GM19043 (cell line): ENCODE results near the gene AKR7A2.
A peak's percentile ranks its signal among the peaks of the same experiment; 100 is the strongest.

Source experiments
- ATAC-seq: cut with Tn5 transposase; IDR thresholded peaks from one replicate; pipeline ENCODE4 v1.9.1; 2021; ENCODE audit warnings: low read depth; ENCODE audit not compliant: unreplicated experiment

Gene AKR7A2

DNA sequence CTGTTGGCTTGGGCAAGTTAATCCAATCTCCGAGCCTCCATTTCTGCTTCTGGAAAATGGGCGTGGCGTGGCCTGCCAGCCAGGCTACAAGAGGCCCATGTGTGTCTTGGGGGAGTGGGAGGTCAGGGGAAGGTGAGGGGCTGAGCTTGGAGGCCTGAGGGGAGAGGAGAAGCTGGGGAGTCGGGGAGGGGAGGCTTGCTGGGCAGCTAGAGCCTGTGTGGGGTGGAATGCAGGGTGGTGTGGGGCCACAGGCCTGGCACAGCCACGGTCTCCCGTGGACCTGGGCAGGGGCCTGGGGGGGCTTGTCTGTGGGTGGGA, 14.8 kb upstream of the AKR7A2 start:
- no peak for ATAC-seq

DNA sequence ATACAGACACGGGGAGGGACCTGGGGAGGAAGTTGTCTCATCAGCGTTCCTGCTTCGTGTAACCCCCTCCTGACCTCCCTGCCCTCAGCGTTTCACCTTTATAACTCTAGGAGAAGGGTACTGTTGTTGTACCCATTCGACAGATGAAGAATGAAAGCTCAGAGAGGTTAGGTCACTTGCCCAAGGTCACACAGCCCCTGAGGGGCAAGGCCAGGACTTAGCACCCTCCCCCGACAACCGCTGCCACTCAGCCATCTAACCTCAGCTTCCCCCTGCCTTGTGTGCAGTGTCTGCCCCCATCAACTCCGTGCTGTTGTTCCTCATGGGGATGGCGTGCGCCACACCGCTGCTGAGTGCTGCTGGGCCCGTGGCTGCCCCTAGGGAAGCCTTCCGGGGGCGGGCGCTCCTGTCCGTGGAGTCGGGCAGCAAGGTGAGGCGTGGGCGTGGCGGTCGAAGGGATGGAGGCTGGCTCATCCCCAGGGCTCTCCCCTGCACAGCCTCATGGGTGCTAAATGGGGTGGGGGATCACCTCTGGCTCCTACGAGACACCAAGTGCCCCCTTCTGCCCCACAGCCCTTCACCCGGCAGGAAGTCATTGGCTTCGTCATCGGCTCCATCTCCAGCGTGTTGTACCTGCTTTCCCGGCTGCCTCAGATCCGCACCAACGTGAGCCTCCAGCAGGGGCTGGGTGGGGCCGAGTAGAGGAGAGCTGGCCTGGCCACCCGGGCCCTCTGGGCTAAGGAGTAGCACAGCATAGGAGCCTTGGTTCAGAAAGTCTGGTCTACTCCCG, 14.2 kb upstream of the AKR7A2 start:
- ATAC-seq, result no peak

DNA sequence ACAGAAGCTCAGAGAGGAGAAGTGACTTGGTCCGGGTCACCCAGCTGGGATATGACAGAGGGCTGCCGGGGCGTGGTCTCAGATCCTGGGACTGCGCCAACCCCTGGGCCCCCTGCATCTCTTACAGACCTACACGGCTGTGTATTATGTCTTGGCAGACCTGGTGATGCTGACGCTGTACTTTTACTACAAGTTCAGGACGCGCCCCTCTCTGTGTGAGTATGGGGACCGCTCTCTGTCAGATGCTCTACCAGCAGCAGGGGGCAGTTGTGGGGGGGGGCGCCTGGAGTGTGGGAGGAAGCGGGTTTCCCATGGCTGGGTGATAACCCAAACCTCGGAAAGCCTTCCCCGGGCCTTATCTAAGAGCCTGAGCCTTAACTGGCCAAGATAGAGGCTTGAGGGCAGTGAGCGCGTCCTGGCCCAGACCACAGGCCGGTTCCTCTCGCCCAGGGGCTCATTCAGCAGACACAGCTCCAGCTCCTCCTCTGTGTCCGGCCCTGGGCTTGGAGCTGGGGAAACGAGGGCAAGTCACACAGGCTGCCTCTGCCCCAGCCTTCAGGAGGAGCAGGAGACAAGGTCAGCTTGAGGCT, 13.5 kb upstream of the AKR7A2 start:
- ATAC-seq, result no peak

DNA sequence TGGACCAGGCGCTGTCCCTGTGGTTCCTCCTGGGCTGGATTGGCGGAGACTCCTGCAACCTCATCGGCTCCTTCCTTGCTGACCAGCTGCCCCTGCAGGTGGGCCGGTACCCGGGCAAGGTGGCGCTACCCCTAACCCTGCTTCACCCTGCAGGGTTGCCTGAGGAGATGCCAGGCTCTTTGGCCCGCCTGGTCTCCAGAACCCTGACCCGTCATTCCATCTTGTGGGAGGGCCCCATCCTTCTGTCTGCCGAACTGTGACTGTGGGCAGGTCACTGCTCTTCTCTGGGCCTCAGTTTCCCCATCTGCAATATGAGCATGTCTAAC, 12.7 kb upstream of the AKR7A2 start:
- ATAC-seq, result no peak

DNA sequence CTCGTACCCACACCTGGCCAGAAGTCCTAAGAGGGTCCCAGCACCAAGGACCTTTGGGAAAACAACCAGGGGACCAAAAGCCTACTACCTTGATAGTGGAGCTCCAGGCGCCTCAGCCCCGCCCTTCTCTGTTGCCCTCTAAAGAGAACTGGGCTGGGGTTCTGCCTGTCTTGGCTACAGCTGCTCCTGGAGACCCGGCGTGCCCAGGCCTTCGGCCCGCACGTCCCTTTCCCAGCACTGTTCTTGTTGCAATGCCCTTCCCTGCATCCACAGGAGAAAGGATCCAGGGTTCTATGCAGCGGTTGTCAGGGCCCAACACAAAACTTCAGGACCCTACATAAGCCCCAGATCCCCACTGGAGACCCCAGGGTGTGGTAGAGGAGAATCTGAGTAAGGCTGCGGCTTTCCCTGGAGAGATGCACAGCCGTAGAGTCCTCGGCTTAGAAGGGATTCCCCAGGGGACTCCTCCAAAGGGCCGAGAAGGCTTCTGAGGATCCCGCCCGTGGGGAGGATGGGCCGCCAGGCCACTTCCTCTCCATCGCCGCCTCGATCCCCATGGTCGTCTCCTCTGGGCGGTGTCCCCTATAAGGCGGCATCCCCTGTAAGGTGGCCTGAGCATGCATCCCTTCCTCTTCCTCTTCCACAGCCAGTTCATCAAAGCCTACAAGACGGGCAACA, 12.2 kb upstream of the AKR7A2 start:
- ATAC-seq, result no peak

DNA sequence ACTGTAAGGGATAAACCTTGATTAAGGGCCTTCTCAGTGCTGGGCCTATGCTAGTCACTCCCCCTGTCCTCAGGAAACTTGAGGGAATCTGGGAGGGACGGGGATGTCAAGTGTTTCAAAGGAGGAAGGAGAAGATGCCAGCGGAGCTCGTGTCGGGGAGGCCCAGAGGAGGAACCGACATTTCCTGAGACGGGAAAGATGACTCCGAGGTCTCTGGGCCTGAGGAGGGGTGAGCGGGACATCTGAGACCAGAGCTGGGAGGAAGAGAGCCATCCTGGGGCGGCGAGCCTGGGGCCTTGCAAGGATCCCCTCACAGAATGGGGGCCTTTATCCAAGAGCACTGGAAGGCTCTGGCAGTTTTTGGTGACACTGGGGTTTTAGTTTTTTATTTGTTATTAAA, 10.5 kb upstream of the AKR7A2 start:
- no peak for ATAC-seq

DNA sequence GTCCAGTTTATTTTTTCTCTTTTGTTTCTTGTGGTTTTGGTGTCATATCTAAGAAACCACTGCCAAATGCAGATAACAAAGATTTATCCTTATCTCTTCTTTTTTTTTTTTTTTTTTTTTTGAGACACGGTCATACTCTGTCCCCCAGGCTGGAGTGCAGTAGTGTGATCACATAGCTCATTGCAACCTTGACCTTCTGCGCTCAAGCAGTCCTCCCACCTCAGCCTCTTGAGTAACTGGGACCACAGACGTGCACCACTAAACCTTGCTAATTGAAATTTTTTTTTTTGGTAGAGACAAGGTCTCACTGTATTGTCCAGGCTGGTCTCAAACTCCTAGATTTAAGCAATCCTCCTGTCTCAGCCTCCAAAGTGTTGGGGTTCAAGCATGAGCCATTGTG, 9.1 kb upstream of the AKR7A2 start:
- ATAC-seq, result no peak

DNA sequence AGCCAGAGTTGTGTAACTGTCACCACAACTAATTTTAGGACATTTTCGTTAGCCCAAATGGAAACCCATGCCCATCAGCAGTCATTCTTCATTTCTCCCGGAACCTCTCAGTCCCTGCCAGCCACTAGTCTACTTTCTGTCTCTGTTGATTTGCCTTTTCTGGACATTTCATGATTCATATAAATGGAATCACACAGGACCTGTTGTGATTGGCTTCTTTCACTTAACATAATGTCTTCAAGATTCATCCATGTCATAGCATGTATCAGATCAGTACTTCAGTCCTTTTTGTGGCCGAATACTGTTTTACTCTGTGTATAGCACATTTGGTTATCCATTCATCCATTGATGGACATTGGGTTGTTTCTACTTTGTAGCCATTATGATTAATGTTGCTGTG, 7.3 kb upstream of the AKR7A2 start:
- no peak for ATAC-seq

DNA sequence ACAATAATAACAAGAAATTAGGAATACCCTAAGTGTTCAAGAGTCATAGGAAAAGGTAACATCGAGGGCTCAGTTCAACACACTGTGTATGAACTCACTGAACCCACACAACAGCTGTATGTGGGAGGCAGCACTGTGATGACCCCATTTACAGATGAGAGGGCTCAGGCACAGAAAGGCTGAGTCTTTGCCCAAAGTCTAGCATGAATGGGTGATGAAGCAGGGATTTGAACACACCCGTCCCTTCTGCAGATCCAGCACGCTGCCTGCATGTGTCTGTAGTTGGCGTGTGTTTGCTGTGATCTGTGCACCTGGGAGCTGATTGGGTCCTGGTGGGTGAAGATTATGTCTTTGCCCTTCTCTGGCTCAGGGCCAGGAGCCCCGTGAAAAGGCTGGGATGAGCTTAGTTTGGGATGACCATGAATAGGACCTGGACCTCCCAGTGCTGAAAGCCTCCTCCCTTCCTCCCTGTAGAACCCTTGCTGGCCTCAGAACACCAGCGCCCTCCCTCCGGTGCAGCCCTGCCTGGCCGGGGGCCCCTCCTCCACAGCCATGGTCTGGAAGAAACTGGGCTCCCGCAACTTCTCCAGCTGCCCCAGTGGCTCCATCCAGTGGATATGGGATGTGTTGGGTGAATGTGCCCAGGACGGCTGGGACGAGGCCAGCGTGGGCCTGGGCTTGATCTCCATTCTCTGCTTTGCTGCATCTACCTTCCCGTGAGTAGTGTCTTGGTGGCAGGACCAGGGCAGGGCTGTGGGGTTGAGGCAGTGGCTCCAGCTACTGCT, 5.4 kb upstream of the AKR7A2 start:
- no peak for ATAC-seq

DNA sequence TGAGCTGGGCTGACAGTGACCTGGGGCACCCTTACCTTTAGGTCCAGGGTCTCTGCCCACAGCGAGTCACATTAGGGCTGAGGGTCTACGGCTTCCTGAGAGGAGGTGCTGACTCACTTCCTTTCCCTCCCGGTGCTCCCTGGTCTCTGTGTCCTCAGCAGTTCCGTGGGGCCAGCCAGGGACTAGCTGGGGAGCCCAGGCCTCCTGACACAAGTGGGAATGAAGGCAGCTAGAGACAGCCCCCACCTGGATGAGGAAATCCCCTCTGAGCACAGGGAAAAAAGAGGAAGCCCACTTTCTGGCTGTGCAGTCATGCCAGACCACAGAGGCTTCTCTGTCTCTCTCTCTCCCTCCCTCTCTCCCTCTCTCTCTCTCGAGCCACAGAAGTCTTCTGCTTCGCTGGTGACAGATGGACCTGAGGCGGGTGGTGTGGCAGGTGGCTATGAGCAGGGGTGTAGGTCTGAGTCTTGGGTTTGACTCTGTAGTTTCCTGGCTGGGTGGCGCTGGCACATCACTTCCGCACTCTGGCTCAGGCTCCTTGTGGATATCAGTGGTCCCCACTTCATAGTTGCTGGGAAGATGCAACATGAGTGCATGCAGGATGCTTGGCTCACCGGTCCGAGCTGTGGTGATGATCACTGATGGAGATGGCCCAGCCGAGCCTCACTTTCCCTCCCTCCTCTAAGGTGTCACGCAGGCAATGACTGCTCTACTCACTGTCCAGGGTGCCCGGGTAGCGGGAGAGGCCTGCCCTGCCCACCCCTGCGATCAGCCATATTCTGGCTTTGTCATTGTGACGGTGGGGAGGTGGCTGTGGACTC, 3.6 kb upstream of the AKR7A2 start:
- ATAC-seq, result no peak

DNA sequence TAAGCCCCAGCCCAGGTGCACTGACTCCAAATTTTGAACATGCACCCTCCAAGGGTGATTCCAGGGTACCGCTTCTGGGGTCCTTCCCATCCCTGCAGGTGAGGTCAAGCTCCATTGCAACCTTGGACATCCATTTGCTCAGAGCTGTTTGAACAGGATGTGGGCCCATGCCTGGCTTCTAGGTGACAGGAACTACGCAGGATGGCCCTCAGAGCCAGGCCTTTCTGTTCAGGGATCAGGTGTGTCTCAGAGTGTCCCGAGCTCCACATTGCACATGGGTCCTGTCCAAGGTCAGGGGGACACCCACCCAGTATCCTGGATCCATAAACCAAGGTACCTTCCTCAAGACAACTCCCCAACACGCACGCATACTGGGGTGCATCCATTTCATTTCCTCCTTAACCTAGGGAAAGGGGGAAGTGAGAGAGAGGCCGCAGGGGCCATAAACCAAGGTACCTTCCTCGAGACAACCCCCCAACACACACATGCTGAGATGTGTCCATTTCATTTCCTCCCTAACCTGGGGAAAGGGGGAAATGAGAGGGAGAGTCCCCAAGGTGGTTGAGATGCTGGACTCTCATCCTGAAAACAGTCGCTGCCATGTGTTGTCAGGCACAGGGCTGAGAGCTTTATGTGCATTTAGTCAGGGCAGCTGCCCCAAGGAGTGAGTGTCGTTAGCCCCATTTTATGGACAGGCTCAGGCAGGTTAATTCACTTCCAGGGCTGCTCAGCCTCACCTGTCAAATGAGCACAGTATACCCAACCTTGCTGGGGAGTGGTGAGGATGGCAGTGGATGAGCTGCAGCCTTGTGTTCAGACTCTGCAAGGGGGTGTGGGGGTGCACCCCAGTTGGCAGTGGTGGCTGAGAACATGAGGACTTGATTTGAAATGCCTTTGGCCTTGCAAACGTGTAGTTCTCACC, 2.3 kb upstream of the AKR7A2 start:
- ATAC-seq, result no peak

DNA sequence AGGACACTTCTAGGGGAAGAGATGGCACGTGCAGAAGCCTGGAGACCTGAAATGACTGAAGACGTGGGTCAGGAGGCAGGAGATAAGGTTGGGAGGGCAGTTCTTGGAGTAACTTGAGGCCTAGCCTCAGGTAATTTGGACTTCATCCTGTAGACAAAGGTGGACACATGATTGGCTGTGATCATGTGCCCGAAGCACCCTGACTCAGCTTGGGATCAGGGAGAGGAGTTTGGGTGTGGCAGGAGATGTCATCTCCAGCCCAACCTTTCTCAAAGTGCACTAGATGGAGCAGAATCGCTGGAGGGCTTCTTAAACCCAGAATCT, 1.7 kb upstream of the AKR7A2 start:
- no peak for ATAC-seq

DNA sequence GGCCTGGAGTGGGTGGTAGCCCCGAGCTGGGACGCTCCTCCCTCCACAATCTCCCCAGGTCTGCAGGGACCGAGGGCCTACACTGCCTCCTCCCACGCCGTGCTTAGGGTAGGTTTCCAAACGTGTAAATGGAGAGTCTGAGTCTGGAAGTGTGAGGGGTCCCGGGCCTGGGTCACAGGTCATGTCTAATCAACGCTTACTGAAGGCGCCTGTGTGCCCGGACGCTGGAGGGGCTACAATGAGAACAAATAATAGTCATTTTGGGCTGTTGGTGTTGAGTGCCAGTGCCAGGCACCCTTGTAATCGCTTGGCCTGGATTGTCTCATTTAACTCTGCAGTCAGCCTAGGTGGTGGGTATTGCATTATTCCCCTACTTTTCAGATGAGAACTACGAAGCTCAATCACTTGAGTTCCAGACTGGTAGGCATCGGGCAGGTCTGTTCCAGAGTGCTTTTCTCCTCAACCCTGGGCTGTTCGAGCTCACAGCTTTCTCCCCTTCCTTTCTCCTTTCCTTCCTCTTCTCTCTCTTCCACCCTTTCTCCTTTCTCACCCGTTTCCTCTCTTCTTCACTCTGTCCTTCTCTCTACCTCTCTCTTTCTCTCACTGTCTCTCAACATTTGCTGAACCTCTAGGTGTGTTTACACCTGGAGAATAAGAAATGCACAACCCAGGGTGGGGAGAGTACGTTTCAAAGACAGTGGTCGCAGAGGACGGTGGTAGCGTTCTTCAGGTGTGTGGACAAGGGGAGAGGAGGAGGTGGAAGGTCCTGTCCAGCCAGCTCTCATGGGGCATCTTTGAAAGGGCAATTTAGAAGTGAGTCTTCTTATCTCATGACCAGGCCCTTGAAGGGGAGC, 1.1 kb upstream of the AKR7A2 start:
- peak; percentile 5 for ATAC-seq

DNA sequence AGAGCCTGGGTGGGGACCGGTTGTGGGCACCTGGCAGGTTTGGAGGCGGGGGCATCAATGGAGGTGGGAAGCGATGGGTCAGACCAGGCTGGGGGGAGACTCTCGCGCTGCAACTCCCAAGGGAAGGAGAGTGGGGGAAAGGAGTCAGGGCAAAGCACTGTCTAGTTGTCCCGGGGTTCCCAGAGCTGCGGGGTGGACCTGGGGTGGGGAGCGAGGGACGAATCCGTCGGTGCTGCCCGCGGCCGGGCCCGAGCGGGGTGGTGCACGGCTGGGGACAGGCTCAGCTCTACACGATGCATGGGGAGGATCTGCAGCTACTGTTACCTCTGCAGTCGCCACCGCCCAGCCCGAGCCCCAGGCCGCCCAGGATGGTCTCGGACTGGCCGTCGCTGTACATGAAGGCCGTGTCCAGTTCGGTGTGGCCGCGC, 427 bp downstream of the AKR7A2 start:
- no peak for ATAC-seq

DNA sequence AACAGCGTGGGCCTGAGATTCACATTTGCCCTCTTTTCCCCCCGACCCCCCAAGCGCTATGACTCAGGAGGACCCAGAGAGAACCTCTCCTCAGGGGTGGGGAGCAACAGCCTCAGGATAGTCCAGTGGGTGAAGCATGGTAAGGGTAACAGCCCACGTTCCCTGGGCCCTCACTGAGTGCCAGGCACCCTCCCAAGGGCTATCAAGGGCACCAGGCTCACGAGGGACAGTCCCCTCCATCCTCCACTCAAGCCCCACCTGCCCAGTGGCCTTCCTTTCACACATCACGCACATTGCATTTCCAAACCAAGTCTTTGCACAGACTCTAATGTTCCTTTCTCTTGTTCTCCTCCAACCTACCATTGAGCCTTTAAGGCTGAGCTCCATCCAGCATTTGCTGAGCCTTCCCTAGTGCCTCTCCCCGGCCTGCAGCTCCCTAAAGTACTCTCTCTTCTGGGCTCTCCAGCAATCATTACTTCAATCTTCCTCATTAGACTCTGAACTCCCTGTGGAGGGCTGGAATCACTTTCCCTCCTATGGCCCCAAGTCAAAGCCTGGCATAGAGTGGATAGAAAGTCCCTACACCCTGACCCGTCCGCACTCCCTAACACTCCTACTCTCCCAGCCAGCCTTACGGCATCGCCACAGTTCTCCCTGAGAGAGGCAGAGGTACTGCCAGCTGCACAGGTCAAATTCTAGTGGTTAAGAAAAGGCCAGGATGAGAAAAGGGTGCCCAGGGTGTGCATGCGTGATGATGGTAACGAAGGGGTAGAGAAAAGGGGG, 1.0 kb downstream of the AKR7A2 start:
- no peak for ATAC-seq

DNA sequence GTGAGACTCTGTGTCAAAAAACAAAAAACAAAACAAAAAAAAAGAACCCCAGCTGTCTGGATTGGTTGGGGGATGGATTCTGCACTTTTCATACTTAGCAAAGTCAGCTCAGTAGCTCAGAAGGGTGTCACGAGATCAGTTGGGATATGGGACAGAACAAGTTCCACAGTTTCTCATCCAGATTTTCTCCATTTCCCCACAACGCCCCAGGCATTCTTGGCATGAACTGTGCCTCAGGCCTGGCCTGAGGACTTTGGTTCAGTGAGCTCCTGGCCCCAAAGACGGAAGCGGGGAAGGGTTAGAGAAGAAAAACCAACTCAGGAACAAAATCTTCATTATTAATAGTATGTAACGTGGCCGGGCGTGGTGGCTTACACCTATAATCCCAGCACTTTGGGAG, 1.9 kb downstream of the AKR7A2 start:
- no peak for ATAC-seq

DNA sequence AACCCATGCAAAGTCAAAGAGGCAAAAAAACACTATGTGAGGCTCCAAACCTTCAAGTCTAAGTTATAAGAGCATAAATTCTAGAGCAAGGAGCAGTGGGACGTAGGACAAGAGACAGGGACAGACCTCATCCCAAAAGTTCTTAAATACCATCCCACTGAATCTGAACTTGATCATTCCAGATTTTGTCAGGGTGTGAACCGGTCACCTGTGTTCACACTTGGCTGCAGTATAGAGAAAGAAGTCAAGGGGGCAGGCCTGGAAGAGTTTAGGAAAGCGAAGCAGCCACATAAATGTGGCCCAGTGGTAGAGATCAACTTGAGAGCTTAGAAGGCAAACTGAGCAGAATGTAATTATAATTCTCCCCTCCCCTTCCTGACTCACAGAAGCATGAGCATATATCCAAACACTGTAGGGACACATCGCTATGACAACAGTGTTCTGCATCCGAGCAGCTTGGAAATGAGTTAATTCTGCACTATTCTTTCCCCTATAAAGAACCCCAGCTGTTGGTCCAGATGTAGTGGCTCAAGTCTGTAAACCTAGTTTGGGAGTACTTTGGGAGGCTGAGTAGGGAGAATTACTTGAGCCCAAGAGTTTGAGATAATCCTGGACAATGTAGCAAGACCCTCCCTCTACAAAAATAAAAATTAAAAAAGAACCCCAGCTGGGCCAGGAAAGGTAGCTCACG, 2.7 kb downstream of the AKR7A2 start:
- ATAC-seq, result no peak
